Activated T-cell treated with anti-CD3 and anti-CD28 coated beads, Interleukin-2, amount 50 U/mL, for 4 hours (primary cell): ENCODE measurements around the gene ELAC2. TPM values are rescaled to one million over a fixed set of nuclear protein-coding genes. Genes with fewer than 3 reads are reported as not detected.

ENCODE experiments used
- ATAC-seq, 2 donors: fragments of 200-7000 bp; cut with Tn5 transposase; one replicate each; pipeline ENCODE4 v1.10.0; 2021
- DNase-seq: peaks from one replicate; pipeline ENCODE4 v3.0.0-alpha.2; 2020
- H3K27me3 Mint-ChIP-seq: one replicate; pipeline ENCODE4 v1.8.0; 2021; ENCODE audit warnings: low read depth, mixed read lengths
- H3K36me3 Mint-ChIP-seq: one replicate; pipeline ENCODE4 v1.8.0; 2022; ENCODE audit warnings: mixed read lengths; ENCODE audit not compliant: insufficient read depth
- H3K4me1 Mint-ChIP-seq: one replicate; pipeline ENCODE4 v1.8.0; 2021; ENCODE audit warnings: low read depth, mixed read lengths
- H3K4me3 Mint-ChIP-seq: one replicate; pipeline ENCODE4 v1.8.0; 2021; ENCODE audit warnings: mild to moderate bottlenecking, moderate library complexity, mixed read lengths
- H3K9me3 Mint-ChIP-seq: one replicate; pipeline ENCODE4 v1.8.0; 2021; ENCODE audit warnings: mixed read lengths
- total RNA-seq, 3 donors: library from RNA; stranded (reverse); gene quantifications; one replicate each; pipeline ENCODE4 v1.2.1, GENCODE V29; 2021

ELAC2 gene
- total RNA-seq, 3 donors from 2014 or later = 116 to 125 (median 118) TPM

- ATAC-seq (no peak), DNase-seq (no peak)
- no peaks in the 10 kb centered on the region for H3K36me3 Mint-ChIP-seq
- H3K4me1 Mint-ChIP-seq = peaks cover 9% of the 10 kb centered on the region
- peaks cover 5% of the 10 kb centered on the region for H3K9me3 Mint-ChIP-seq
- peaks cover 7% of the 10 kb centered on the region for H3K27me3 Mint-ChIP-seq
- no peak overlapping the region for H3K4me3 Mint-ChIP-seq
These were observed 12.2 kb upstream of the ELAC2 start for GRCh38 chr17:13030056-13030455.

GRCh38 chr17:13029340-13029739, 11.5 kb upstream of the ELAC2 start:
- Mint-ChIP-seq H3K9me3 (peaks cover under 1% of the 10 kb centered on the region), H3K27me3 (peaks cover 7% of the 10 kb centered on the region), H3K4me1 (peaks cover 11% of the 10 kb centered on the region), H3K36me3 (no peaks in the 10 kb centered on the region), H3K4me3 (no peak overlapping the region)
- DNase-seq (no peak), ATAC-seq (no peak)

- H3K9me3 Mint-ChIP-seq = no peaks in the 10 kb centered on the region
- peaks cover 7% of the 10 kb centered on the region for H3K27me3 Mint-ChIP-seq
- H3K4me1 Mint-ChIP-seq = peaks cover 12% of the 10 kb centered on the region
- no peaks in the 10 kb centered on the region for H3K36me3 Mint-ChIP-seq
- ATAC-seq (no peak), DNase-seq (no peak)
- H3K4me3 Mint-ChIP-seq = no peak overlapping the region
These were observed 9.4 kb upstream of the ELAC2 start for GRCh38 chr17:13027246-13027645.

- no peak for ATAC-seq
These were observed 7.9 kb upstream of the ELAC2 start for GRCh38 chr17:13025687-13026086.

GRCh38 chr17:13025258-13025627, 7.4 kb upstream of the ELAC2 start:
- H3K4me1 Mint-ChIP-seq = peaks cover 4% of the 10 kb centered on the region
- H3K27me3 Mint-ChIP-seq = peaks cover 7% of the 10 kb centered on the region
- DNase-seq (no peak), ATAC-seq (no peak)
- no peaks in the 10 kb centered on the region for H3K36me3 Mint-ChIP-seq
- H3K9me3 Mint-ChIP-seq = no peaks in the 10 kb centered on the region
- H3K4me3 Mint-ChIP-seq = no peak overlapping the region

More at GRCh38 chr17:13025687-13026086, 7.9 kb upstream of the ELAC2 start:
- H3K27me3 Mint-ChIP-seq = peaks cover 7% of the 10 kb centered on the region
- H3K9me3 Mint-ChIP-seq = no peaks in the 10 kb centered on the region
- H3K4me1 Mint-ChIP-seq = peaks cover 6% of the 10 kb centered on the region
- H3K4me3 Mint-ChIP-seq = no peak overlapping the region
- DNase-seq = no peak
- H3K36me3 Mint-ChIP-seq = no peaks in the 10 kb centered on the region

GRCh38 chr17:13024526-13025257, 6.9 kb upstream of the ELAC2 start:
- Mint-ChIP-seq H3K27me3 (peaks cover 7% of the 10 kb centered on the region), H3K4me3 (peak overlapping the region; percentile 29), H3K36me3 (no peaks in the 10 kb centered on the region), H3K9me3 (no peaks in the 10 kb centered on the region), H3K4me1 (peaks cover 4% of the 10 kb centered on the region)
- ATAC-seq (peak; percentile 98 to 99), DNase-seq (peak; percentile 55)

- ATAC-seq = peak; percentile 36 to 47
These were observed 6.2 kb upstream of the ELAC2 start for GRCh38 chr17:13024016-13024415.

GRCh38 chr17:13016881-13017654, 759 bp downstream of the ELAC2 start:
- no peaks in the 10 kb centered on the region for H3K27me3 Mint-ChIP-seq
- ATAC-seq = peak; percentile 5 to 6
- peaks cover 27% of the 10 kb centered on the region for H3K36me3 Mint-ChIP-seq
- H3K4me1 Mint-ChIP-seq = peaks cover 33% of the 10 kb centered on the region
- DNase-seq = no peak
- no peaks in the 10 kb centered on the region for H3K9me3 Mint-ChIP-seq
- peak overlapping the region; percentile 95 for H3K4me3 Mint-ChIP-seq

More at GRCh38 chr17:13024016-13024415, 6.2 kb upstream of the ELAC2 start:
- Mint-ChIP-seq H3K9me3 (no peaks in the 10 kb centered on the region), H3K36me3 (no peaks in the 10 kb centered on the region), H3K27me3 (peaks cover 7% of the 10 kb centered on the region), H3K4me3 (no peak overlapping the region), H3K4me1 (peaks cover 4% of the 10 kb centered on the region)
- DNase-seq = no peak

- peaks cover 33% of the 10 kb centered on the region for H3K4me1 Mint-ChIP-seq
- no peak overlapping the region for H3K4me3 Mint-ChIP-seq
- no peak for DNase-seq
- no peak for ATAC-seq
- H3K36me3 Mint-ChIP-seq = peaks cover 44% of the 10 kb centered on the region
- H3K27me3 Mint-ChIP-seq = no peaks in the 10 kb centered on the region
- H3K9me3 Mint-ChIP-seq = no peaks in the 10 kb centered on the region
These were observed 3.0 kb downstream of the ELAC2 start for GRCh38 chr17:13014801-13015200.

- H3K36me3 Mint-ChIP-seq = peaks cover 47% of the 10 kb centered on the region
- DNase-seq (no peak), ATAC-seq (no peak)
- no peaks in the 10 kb centered on the region for H3K9me3 Mint-ChIP-seq
- H3K4me1 Mint-ChIP-seq = peaks cover 14% of the 10 kb centered on the region
- no peaks in the 10 kb centered on the region for H3K27me3 Mint-ChIP-seq
- H3K4me3 Mint-ChIP-seq = no peak overlapping the region
These were observed 6.9 kb downstream of the ELAC2 start for GRCh38 chr17:13010959-13011358.

- Mint-ChIP-seq H3K36me3 (peaks cover 46% of the 10 kb centered on the region), H3K9me3 (no peaks in the 10 kb centered on the region), H3K27me3 (no peaks in the 10 kb centered on the region), H3K4me1 (peaks cover 4% of the 10 kb centered on the region), H3K4me3 (no peak overlapping the region)
- ATAC-seq (no peak), DNase-seq (no peak)
These were observed 9.4 kb downstream of the ELAC2 start for GRCh38 chr17:13008461-13008860.

GRCh38 chr17:13005530-13005929, 12.3 kb downstream of the ELAC2 start:
- ATAC-seq (no peak), DNase-seq (no peak)
- peaks cover 4% of the 10 kb centered on the region for H3K4me1 Mint-ChIP-seq
- no peaks in the 10 kb centered on the region for H3K27me3 Mint-ChIP-seq
- H3K9me3 Mint-ChIP-seq = no peaks in the 10 kb centered on the region
- H3K36me3 Mint-ChIP-seq = peaks cover 29% of the 10 kb centered on the region
- H3K4me3 Mint-ChIP-seq = no peak overlapping the region

- no peaks in the 10 kb centered on the region for H3K9me3 Mint-ChIP-seq
- DNase-seq (no peak), ATAC-seq (no peak)
- peaks cover 4% of the 10 kb centered on the region for H3K4me1 Mint-ChIP-seq
- no peak overlapping the region for H3K4me3 Mint-ChIP-seq
- no peaks in the 10 kb centered on the region for H3K27me3 Mint-ChIP-seq
- peaks cover 22% of the 10 kb centered on the region for H3K36me3 Mint-ChIP-seq
These were observed 13.5 kb downstream of the ELAC2 start for GRCh38 chr17:13004336-13004735.

GRCh38 chr17:13003927-13004326, 13.9 kb downstream of the ELAC2 start:
- peaks cover 22% of the 10 kb centered on the region for H3K36me3 Mint-ChIP-seq
- peaks cover 4% of the 10 kb centered on the region for H3K4me1 Mint-ChIP-seq
- ATAC-seq = no peak
- no peaks in the 10 kb centered on the region for H3K27me3 Mint-ChIP-seq
- no peaks in the 10 kb centered on the region for H3K9me3 Mint-ChIP-seq
- no peak overlapping the region for H3K4me3 Mint-ChIP-seq
- no peak for DNase-seq

GRCh38 chr17:13003454-13003851, 14.4 kb downstream of the ELAC2 start:
- DNase-seq (no peak), ATAC-seq (peak; percentile 24 to 53)
- H3K9me3 Mint-ChIP-seq = no peaks in the 10 kb centered on the region
- H3K4me1 Mint-ChIP-seq = peaks cover 4% of the 10 kb centered on the region
- no peaks in the 10 kb centered on the region for H3K27me3 Mint-ChIP-seq
- H3K36me3 Mint-ChIP-seq = peaks cover 23% of the 10 kb centered on the region
- no peak overlapping the region for H3K4me3 Mint-ChIP-seq
